ENCODE results near the gene ZNF618.

- TF ChIP-seq CTCF (optimal IDR thresholded peaks at IDR 0.05 in 1 of 3, IDR thresholded peaks at IDR 0.05 in 1 of 3, conservative IDR thresholded peaks at IDR 0.05 in 1 of 3; ENCODE audit: extremely low read depth in 1 of 3, insufficient read depth in 2 of 3, low read length in 3 of 3), result no peak
- TF ChIP-seq EZH2 (IDR thresholded peaks at IDR 0.05; ENCODE audit: low read length), result no peak
These were observed 47.9 kb upstream of the ZNF618 start for GRCh38 chr9:113828221-113828620.
